Right cardiac atrium (tissue), 5 donors: ENCODE measurements around the gene CRACR2B. TPM values are rescaled to one million over a fixed set of nuclear protein-coding genes. Genes with fewer than 3 reads are reported as not detected.
A peak's percentile ranks its signal among the peaks of the same experiment; 100 is the strongest.

Source experiments
- ATAC-seq, 2 donors: fragments of 200-7000 bp; cut with Tn5 transposase; one replicate each; pipeline versions ENCODE4 v1.8.0 to v1.9.1; 2020; ENCODE audit warnings: moderate library complexity in 2 of 2, mild to moderate bottlenecking in 1 of 2
- DNase-seq, 3 donors: peaks; one replicate each; pipeline ENCODE4 v3.0.0-alpha.2; 2020
- H3K27ac ChIP-seq: one replicate; pipeline ENCODE4 v1.5.1; 2013; ENCODE audit warnings: mild to moderate bottlenecking, low read length, control low read depth, moderate library complexity
- H3K27me3 ChIP-seq: one replicate; pipeline ENCODE4 v1.6.1; 2013; ENCODE audit not compliant: control insufficient read depth, insufficient read depth
- H3K4me1 ChIP-seq: one replicate; pipeline ENCODE4 v1.6.1; 2013; ENCODE audit warnings: low read length; ENCODE audit not compliant: control insufficient read depth, insufficient read depth
- H3K4me3 ChIP-seq: one replicate; pipeline ENCODE4 v1.5.1; 2013; ENCODE audit warnings: low read length, control low read depth
- H3K9me3 ChIP-seq: one replicate; pipeline ENCODE4 v1.6.1; 2013; ENCODE audit warnings: low read length; ENCODE audit not compliant: control insufficient read depth
- WGBS: extraction: QIAGEN DNeasy Blood & Tissue Kit; methylation state at CpG from one replicate; pipeline ENCODE4 v1.1.7; 2013; 5-methylcytosine and 5-hydroxymethylcytosine counted together
- intact Hi-C, 4 donors: fragments of 100-400 bp; cut with DNase I; formaldehyde crosslinking; loops; one replicate each; pipeline versions ENCODE4 v1.11.0 to v1.14.0; 2022 to 2023
- polyA plus RNA-seq: library from polyadenylated mRNA; stranded (reverse); fragments of 200-250 nt; gene quantifications from one replicate; pipeline ENCODE4 v1.2.3, GENCODE V29; 2013
- total RNA-seq, 4 donors: library from RNA; stranded (reverse); fragmentation: NEBNext Ultra II Directional; extraction: Animal tissue kit (Norgen Biotek cat#: 25700); gene quantifications; one replicate each; pipeline ENCODE4 v1.2.1, GENCODE V29; 2021
- donor health status: healthy with polysubstance abuse.
- donor health status: DM: no; HTN: yes; CAD: no.
- donor health status: DM: no; HTN: no; CAD: no.
- donor health status: DM: no; HTN: yes; CAD: no; lungs with severe emphysema.
- donor health status: DM: yes; HTN: yes; CAD: no.

The CRACR2B gene
- total and polyA plus RNA-seq, 5 donors, result 18.9 to 42.6 (median 22.5) TPM

DNA sequence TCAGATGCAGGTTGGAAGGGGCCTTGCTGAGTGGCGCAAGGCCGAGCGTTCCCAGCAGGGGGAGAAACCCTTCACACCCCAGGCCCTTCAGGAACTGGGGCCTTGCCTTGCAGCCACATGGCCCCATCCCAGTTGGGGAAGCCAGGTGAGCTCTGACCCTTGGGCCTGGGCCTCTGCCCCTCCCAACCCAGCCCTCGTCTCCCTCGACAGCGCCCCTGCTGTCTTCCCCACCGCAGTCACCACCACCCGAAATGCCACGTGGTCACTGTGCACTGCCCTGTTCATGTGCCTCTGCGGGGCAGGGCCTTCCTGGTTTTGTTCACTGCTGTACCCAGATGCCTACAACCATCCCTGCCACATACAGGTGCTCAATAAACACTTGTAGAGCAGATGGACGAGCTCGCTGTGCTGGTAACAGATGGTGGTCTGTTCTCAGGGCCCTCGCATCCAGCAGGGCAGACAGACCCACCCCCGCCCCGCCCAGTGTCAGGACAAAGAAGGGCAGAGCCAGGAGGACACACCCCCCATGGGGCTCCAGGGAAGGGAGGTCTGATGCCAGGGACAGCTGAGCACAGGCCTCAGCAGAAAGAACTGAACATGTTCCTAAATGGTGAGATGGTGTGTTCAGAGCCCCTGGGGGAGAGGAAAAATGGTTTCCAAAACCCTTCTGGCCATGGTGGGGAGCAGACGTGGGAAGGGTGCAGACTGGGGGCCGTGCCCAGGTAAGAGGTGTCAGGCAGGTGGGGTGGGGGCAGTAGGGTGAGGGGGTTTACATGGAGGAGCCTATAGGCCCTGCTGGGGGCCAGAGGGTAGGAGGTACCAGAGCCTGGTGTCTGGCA, 10.9 kb downstream of the CRACR2B start:
- ATAC-seq, result no peak
- H3K4me1 ChIP-seq, result peaks cover 9% of the 10 kb centered on the region
- 38% methylated on average over 17 of the region's 17 CpGs for WGBS
- DNase-seq, result no peak
- no peak overlapping the region for H3K27ac ChIP-seq
- intact Hi-C loops, result no loop called here
- H3K27me3 ChIP-seq, result no peaks in the 10 kb centered on the region
- no peak overlapping the region for H3K4me3 ChIP-seq
- H3K9me3 ChIP-seq, result no peaks in the 10 kb centered on the region

GRCh38 chr11:839280-839623, 11.5 kb downstream of the CRACR2B start:
- H3K4me3 ChIP-seq, result no peak overlapping the region
- H3K4me1 ChIP-seq, result peaks cover 9% of the 10 kb centered on the region
- 87% methylated on average over 5 of the region's 5 CpGs for WGBS
- no peak overlapping the region for H3K27ac ChIP-seq
- intact Hi-C loops, result no loop called here
- ATAC-seq, result no peak
- no peaks in the 10 kb centered on the region for H3K9me3 ChIP-seq
- no peaks in the 10 kb centered on the region for H3K27me3 ChIP-seq
- DNase-seq, result no peak

GRCh38 chr11:839875-840617, 12.3 kb downstream of the CRACR2B start:
- H3K4me3 ChIP-seq, result no peak overlapping the region
- H3K4me1 ChIP-seq, result peaks cover 7% of the 10 kb centered on the region
- H3K27me3 ChIP-seq, result no peaks in the 10 kb centered on the region
- no peak overlapping the region for H3K27ac ChIP-seq
- intact Hi-C loops, result no loop called here
- peak in 1 of 3 donors; percentile 67 for DNase-seq
- H3K9me3 ChIP-seq, result no peaks in the 10 kb centered on the region
- 71% methylated on average over 25 of the region's 25 CpGs for WGBS
- no peak for ATAC-seq

DNA sequence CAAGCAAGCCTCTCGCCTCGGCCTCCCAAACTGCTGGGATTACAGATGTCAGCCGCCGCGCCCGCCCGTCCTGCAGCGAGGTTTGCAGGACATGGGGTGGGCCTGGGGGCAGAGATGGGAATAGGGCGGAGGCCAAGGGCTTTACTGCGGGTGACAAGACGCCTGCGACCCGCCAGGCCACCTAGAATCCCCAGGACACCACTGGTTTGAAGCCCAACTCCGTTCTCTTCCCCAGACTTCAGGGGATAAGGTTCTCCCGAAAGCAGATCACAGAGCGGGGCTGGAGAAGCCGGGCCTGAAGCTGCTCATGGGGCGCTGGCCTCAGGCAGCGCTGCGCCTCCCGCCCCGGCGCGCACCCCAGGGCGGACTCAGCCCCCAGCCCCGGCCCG, 14.3 kb downstream of the CRACR2B start:
- no peaks in the 10 kb centered on the region for H3K27me3 ChIP-seq
- peak overlapping the region; percentile 95 for H3K27ac ChIP-seq
- H3K9me3 ChIP-seq, result no peaks in the 10 kb centered on the region
- peak in 1 of 2 donors; percentile 0 for ATAC-seq
- H3K4me1 ChIP-seq, result peaks cover 12% of the 10 kb centered on the region
- under 1% methylated on average over 27 of the region's 27 CpGs for WGBS
- DNase-seq, result no peak
- H3K4me3 ChIP-seq, result peak overlapping the region; percentile 86
- intact Hi-C loops, result no loop called here

DNA sequence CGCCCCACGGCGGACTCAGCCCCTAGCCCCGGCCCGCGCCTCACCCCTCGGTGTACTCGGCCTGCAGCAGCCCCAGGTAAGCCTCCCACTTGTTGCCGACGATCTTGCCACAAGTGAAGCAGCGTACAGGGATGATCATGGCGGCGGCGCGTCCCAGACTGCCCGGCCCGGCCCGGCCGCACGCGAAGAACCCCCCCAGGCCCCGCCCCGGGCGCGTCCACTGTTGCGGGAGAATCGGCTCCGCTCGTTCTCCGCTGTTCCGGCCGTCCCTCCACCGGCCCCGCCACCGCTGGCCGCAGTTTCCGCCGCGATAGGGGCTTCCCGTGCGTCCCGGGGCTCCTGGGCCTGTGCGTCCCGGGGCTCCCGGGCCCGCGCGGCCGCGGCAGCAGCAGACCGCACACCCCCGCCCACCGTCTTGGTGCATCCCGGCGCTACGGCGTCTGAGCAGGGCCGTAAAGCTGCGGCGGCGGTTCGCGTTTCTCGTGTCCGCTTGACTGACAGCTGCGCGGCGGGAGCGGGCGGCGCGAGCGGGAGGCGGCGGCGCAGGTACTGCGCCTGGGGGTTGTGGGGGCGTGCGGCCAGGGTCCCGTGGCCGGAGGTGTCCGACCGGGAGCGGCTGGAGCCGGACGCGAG, 14.8 kb downstream of the CRACR2B start, which contains the start of the genes POLR2L and TSPAN4:
TSS of gene POLR2L (minus strand) at position 160 of the 633 bp plus-strand sequence. CDS start at position 139, 21 bp downstream.
TSS of gene TSPAN4 (plus strand) at position 483 of the 633 bp plus-strand sequence. CDS start 7,453 bp downstream, outside the sequence.
- peak; percentile 30 to 38 for ATAC-seq
- H3K4me3 ChIP-seq, result peak within 1 kb of the TSS; percentile 86
- peaks cover 12% of the 10 kb centered on the region for H3K4me1 ChIP-seq
- peak; percentile 91 to 96 (median 96) for DNase-seq
- intact Hi-C loops, result no loop called here
- under 1% methylated on average over 87 of the region's 87 CpGs for WGBS
- no peaks in the 10 kb centered on the region for H3K9me3 ChIP-seq
- H3K27ac ChIP-seq, result peak within 1 kb of the TSS; percentile 95
- no peaks in the 10 kb centered on the region for H3K27me3 ChIP-seq

GRCh38 chr11:843086-843734, 15.5 kb downstream of the CRACR2B start:
- ATAC-seq (no peak), DNase-seq (no peak)
- intact Hi-C loops, result no loop called here
- under 1% methylated on average over 52 of the region's 53 CpGs for WGBS
- Histone ChIP-seq H3K27ac (peak overlapping the region; percentile 93), H3K9me3 (no peaks in the 10 kb centered on the region), H3K4me3 (peak overlapping the region; percentile 86), H3K27me3 (no peaks in the 10 kb centered on the region), H3K4me1 (peaks cover 12% of the 10 kb centered on the region)

- WGBS, result 3% methylated on average over 25 of the region's 25 CpGs
- Histone ChIP-seq H3K27ac (peak overlapping the region; percentile 93), H3K4me1 (peaks cover 15% of the 10 kb centered on the region), H3K9me3 (no peaks in the 10 kb centered on the region), H3K4me3 (peak overlapping the region; percentile 86), H3K27me3 (no peaks in the 10 kb centered on the region)
- ATAC-seq (peak; percentile 63 to 68), DNase-seq (peak; percentile 95 to 98 (median 97))
- intact Hi-C loops, result no loop called here
Measured at GRCh38 chr11:843818-844692, 16.3 kb downstream of the CRACR2B start.

GRCh38 chr11:844693-845644, 17.2 kb downstream of the CRACR2B start:
- Histone ChIP-seq H3K27ac (peak overlapping the region; percentile 93), H3K4me3 (peak overlapping the region; percentile 51), H3K4me1 (peaks cover 15% of the 10 kb centered on the region), H3K9me3 (no peaks in the 10 kb centered on the region), H3K27me3 (no peaks in the 10 kb centered on the region)
- 20% methylated on average over 30 of the region's 31 CpGs for WGBS
- ATAC-seq, result peak; percentile 66 to 70
- DNase-seq, result peak; percentile 93 to 97 (median 97)
- intact Hi-C loops, result no loop called here

DNA sequence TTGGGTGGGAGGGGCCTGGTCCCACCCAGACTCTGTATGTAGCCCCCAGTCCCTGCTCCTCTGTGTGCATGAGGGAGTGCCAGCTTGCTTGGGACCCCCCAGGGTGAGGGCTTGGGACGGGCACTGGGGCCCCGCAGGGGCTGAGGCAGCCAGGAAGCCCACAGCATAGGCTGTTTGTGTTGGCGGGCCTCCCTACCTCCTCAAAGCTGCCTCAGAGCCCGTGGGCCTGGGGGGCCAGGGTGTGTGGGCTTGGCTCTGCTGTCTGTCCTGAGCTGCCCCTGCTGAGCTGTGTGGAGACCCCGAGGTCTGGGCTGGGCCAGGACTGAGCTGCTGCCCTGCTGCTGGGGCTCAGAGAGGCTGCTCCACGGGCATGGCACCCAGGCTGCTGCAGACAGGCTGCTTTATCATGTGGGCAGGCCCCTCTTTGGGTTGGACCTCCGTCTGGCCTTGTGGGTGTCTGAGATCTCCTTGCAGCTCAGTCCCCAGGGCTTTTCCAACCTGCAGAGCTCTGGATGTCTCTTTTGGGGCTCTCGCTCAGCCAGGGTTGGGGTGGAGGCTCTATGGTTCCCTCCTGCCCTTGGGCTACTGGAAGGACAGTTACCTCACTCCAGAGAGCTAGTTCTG, 18.3 kb downstream of the CRACR2B start:
- H3K4me1 ChIP-seq, result peaks cover 12% of the 10 kb centered on the region
- peak in 1 of 3 donors; percentile 79 for DNase-seq
- H3K9me3 ChIP-seq, result no peaks in the 10 kb centered on the region
- ATAC-seq, result no peak
- no peak overlapping the region for H3K4me3 ChIP-seq
- H3K27ac ChIP-seq, result no peak overlapping the region
- H3K27me3 ChIP-seq, result no peaks in the 10 kb centered on the region
- 38% methylated on average over 8 of the region's 8 CpGs for WGBS
- intact Hi-C loops, result no loop called here
